Effector memory CD4-positive, alpha-beta T cell (primary cell): ENCODE results near the gene ADAMTS4.

Experiments
- DNase-seq, 3 donors: peaks; one replicate each; pipeline ENCODE4 v3.0.0-alpha.2; 2020
- H3K27ac ChIP-seq: 2 replicates; pipeline ENCODE4 v1.7.0; 2013; ENCODE audit warnings: mild to moderate bottlenecking, low read length, moderate library complexity; ENCODE audit not compliant: insufficient read depth, poor library complexity, severe bottlenecking
- H3K27me3 ChIP-seq: replicated peaks from 2 replicates; pipeline ENCODE4 v1.7.0; 2013; ENCODE audit warnings: mild to moderate bottlenecking, low read length; ENCODE audit not compliant: insufficient read depth, control insufficient read depth, poor library complexity, severe bottlenecking
- H3K36me3 ChIP-seq: 2 replicates; pipeline ENCODE4 v1.7.0; 2013; ENCODE audit warnings: mild to moderate bottlenecking, low read length, moderate library complexity; ENCODE audit not compliant: control insufficient read depth, insufficient read depth
- H3K4me1 ChIP-seq: 2 replicates; pipeline ENCODE4 v1.7.0; 2013; ENCODE audit warnings: low read length, mild to moderate bottlenecking; ENCODE audit not compliant: control insufficient read depth, insufficient read depth, poor library complexity, severe bottlenecking
- H3K4me3 ChIP-seq: 2 replicates; pipeline ENCODE4 v1.7.0; 2013; ENCODE audit warnings: low read length, low read depth, mild to moderate bottlenecking; ENCODE audit not compliant: insufficient read depth, poor library complexity, severe bottlenecking
- H3K9me3 ChIP-seq: 2 replicates; pipeline ENCODE4 v1.7.0; 2013; ENCODE audit warnings: mild to moderate bottlenecking, low read length, moderate library complexity; ENCODE audit not compliant: control insufficient read depth
- total RNA-seq, 3 donors: gene quantifications; one replicate each; lab custom pipeline; 2026; lab: John Stamatoyannopoulos, UW

ADAMTS4 gene
- total RNA-seq, result 1.7 to 2.7 (median 2.5) reads per million in 3 donors

GRCh38 chr1:161198897-161199431 is at the start of gene ADAMTS4:
TSS of gene ADAMTS4 (minus strand) at chr1:161199054. CDS start at chr1:161198627, 427 bp downstream.
- DNase-seq, result no peak
- Histone ChIP-seq H3K27ac (no peak within 1 kb of the TSS), H3K4me3 (no peak within 1 kb of the TSS), H3K27me3 (no peaks in the 10 kb centered on the region), H3K36me3 (peaks cover 3% of the 10 kb centered on the region), H3K4me1 (peaks cover 32% of the 10 kb centered on the region), H3K9me3 (no peaks in the 10 kb centered on the region)

- Histone ChIP-seq H3K9me3 (no peaks in the 10 kb centered on the region), H3K4me3 (no peak overlapping the region), H3K27ac (no peak overlapping the region), H3K27me3 (no peaks in the 10 kb centered on the region), H3K36me3 (no peaks in the 10 kb centered on the region), H3K4me1 (no peaks in the 10 kb centered on the region)
- no peak for DNase-seq
Observed at GRCh38 chr1:161244888-161245287, 46.0 kb upstream of the ADAMTS4 start.

GRCh38 chr1:161242313-161242712 is 43.5 kb upstream of the ADAMTS4 start:
- no peaks in the 10 kb centered on the region for H3K36me3 ChIP-seq
- no peak overlapping the region for H3K27ac ChIP-seq
- H3K4me1 ChIP-seq, result no peaks in the 10 kb centered on the region

GRCh38 chr1:161241682-161242081 is 42.8 kb upstream of the ADAMTS4 start:
- Histone ChIP-seq H3K36me3 (no peaks in the 10 kb centered on the region), H3K4me3 (no peak overlapping the region), H3K27ac (no peak overlapping the region), H3K27me3 (no peaks in the 10 kb centered on the region), H3K9me3 (no peaks in the 10 kb centered on the region), H3K4me1 (no peaks in the 10 kb centered on the region)
- no peak for DNase-seq

More at GRCh38 chr1:161242313-161242712, 43.5 kb upstream of the ADAMTS4 start:
- Histone ChIP-seq H3K27me3 (no peaks in the 10 kb centered on the region), H3K4me3 (no peak overlapping the region), H3K9me3 (no peaks in the 10 kb centered on the region)
- DNase-seq, result no peak

GRCh38 chr1:161238039-161238473 is 39.2 kb upstream of the ADAMTS4 start, which contains the start of gene NR1I3:
TSS of gene NR1I3 (minus strand) at chr1:161238203. CDS start at chr1:161236565, 1,638 bp downstream.
- Histone ChIP-seq H3K27ac (no peak within 1 kb of the TSS), H3K4me1 (no peaks in the 10 kb centered on the region), H3K9me3 (no peaks in the 10 kb centered on the region), H3K36me3 (no peaks in the 10 kb centered on the region), H3K4me3 (no peak within 1 kb of the TSS), H3K27me3 (no peaks in the 10 kb centered on the region)
- no peak for DNase-seq

- Histone ChIP-seq H3K4me1 (no peaks in the 10 kb centered on the region), H3K4me3 (no peak overlapping the region), H3K9me3 (no peaks in the 10 kb centered on the region), H3K36me3 (no peaks in the 10 kb centered on the region), H3K27me3 (no peaks in the 10 kb centered on the region), H3K27ac (no peak overlapping the region)
- DNase-seq, result no peak
Observed at GRCh38 chr1:161235957-161236775, 37.3 kb upstream of the ADAMTS4 start.

GRCh38 chr1:161233102-161233501 is 34.2 kb upstream of the ADAMTS4 start:
- DNase-seq, result no peak
- H3K36me3 ChIP-seq, result peaks cover 21% of the 10 kb centered on the region
- H3K4me1 ChIP-seq, result no peaks in the 10 kb centered on the region
- H3K27me3 ChIP-seq, result no peaks in the 10 kb centered on the region
- H3K4me3 ChIP-seq, result no peak overlapping the region
- H3K27ac ChIP-seq, result no peak overlapping the region
- H3K9me3 ChIP-seq, result no peaks in the 10 kb centered on the region

GRCh38 chr1:161230762-161231161 is 31.9 kb upstream of the ADAMTS4 start:
- H3K27ac ChIP-seq, result no peak overlapping the region
- peaks cover 15% of the 10 kb centered on the region for H3K4me1 ChIP-seq
- H3K4me3 ChIP-seq, result no peak overlapping the region
- H3K27me3 ChIP-seq, result no peaks in the 10 kb centered on the region
- no peaks in the 10 kb centered on the region for H3K9me3 ChIP-seq
- DNase-seq, result no peak
- peaks cover 21% of the 10 kb centered on the region for H3K36me3 ChIP-seq

- Histone ChIP-seq H3K4me3 (no peak overlapping the region), H3K27ac (no peak overlapping the region), H3K9me3 (no peaks in the 10 kb centered on the region), H3K27me3 (no peaks in the 10 kb centered on the region), H3K4me1 (peaks cover 20% of the 10 kb centered on the region), H3K36me3 (peaks cover 21% of the 10 kb centered on the region)
- no peak for DNase-seq
Observed at GRCh38 chr1:161229896-161230295, 31.0 kb upstream of the ADAMTS4 start.

GRCh38 chr1:161228032-161228431 is 29.2 kb upstream of the ADAMTS4 start:
- Histone ChIP-seq H3K27ac (no peak overlapping the region), H3K4me3 (no peak overlapping the region), H3K4me1 (peaks cover 20% of the 10 kb centered on the region), H3K36me3 (peaks cover 21% of the 10 kb centered on the region), H3K9me3 (no peaks in the 10 kb centered on the region), H3K27me3 (no peaks in the 10 kb centered on the region)
- no peak for DNase-seq
